GM19025 (cell line): Measurements from ENCODE around the gene FAM114A1.
A peak's percentile ranks its signal among the peaks of the same experiment; 100 is the strongest.

ENCODE experiments used
- ATAC-seq: cut with Tn5 transposase; IDR thresholded peaks from one replicate; pipeline ENCODE4 v1.9.1; 2021; ENCODE audit warnings: mild to moderate bottlenecking, low read depth, moderate library complexity; ENCODE audit not compliant: unreplicated experiment

FAM114A1 gene

DNA sequence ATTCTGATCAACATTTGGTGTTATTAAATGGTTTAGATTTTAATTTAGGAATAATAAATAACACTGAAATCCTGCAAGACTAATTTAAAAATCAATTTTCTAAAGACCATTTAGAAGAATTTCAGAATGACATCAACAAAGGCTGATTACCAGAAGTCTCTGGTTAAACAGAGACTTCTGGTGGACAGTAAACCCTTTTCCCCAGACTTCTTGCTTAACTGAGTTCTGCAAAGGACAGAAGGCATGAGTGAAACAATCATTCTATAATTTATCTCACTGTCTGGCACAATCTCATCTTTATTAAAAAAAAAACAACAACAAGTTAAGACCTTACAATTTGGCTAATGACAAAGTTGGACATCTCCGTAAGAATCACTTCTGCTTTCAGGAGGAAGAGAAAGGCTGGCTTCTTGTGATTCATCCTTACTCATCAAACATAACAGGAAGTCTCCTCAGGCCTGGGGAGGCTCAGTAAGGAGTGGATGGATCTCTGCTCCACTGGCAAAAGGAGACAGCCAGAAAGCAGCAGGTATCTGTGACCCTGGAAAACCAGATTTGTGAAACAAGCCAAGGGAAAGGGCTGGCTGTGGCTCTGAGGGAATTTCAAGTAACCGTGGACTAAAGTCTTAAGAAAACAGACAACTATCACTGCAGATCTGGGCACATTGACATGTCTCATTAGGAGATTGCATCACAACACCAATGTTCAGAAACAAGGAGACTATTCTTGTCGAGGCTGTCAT is 10.1 kb upstream of the FAM114A1 start:
- no peak for ATAC-seq

DNA sequence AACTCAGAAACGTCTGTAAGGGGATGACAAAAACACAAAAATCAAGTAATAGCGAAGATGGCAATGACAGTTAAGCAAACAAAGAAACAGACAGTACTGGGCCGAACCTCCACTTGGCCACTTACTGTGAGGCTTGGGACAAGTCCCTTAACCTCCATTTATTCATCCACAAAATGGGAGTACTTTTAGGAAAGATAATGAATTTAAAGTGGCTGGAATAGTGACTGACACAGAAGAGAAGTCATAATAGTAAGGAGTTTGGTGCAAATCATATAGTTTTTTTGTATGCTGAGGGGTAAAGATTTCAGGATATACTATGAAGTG is 9.5 kb upstream of the FAM114A1 start:
- ATAC-seq, result no peak

DNA sequence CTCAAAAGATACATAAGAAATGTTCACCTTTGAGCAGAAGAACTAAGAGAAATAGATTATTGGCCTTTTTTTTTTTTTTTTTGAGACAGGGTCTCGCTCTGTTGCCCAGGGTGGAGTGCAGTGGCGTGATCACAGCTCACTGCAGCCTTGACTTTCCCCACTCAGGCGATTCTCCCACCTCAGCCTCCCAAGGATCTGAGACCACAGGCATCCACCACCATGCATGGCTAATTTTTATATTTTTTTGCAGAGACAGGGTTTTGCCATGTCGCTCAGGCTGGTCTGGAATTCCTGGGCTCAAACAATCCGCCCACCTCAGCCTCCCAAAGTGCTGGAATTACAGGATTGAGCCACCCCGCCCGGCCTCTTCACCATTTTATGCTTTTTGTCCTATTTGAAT is 8.1 kb upstream of the FAM114A1 start:
- ATAC-seq, result no peak

DNA sequence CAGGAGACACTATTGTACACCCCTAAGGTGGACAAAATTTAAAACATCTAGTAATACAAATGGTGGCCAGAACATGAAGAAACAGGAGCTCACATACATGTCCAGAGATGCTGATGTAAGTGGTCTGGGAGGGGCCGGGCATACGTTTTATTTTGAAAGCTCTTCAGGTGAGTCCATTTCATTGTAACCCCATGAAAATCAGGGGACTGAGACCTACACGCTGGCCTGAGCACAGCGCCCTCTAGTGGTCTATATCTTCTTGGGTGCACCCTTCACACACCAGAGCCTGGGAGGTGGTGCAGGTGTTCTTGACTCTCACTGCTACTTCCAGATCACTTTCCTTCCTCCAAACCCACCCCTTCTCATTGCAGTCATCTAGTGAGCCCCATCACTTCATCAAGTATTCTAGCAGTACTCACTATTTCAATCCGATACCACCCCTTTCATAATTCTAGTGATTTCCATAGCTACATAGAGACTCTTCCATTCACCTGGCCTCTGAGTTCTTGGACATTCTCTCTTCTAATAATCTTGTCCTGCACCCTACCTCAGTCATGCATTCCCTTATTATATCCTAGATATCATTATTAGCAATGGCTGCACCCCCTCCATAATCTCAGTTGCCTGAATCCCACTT is 6.7 kb upstream of the FAM114A1 start:
- no peak for ATAC-seq

DNA sequence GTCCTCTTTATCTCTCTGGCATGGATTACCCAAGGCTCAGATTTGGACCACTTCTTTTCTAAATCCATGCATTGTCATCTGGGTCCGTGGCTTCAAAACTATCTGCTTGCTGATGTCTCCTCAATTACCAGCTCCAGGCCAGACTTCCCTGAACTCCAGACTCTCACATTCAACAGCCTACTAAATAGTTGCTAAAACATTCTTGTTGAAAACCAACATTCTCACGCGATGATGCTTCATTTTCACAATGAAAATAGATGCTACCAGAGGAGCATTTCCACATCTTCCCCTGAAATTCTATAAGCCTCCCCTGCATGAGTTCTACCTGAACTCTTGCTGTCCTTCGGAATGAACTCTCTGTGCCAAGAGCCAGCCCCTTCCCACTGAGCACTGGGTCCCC is 5.8 kb upstream of the FAM114A1 start:
- ATAC-seq, result no peak

DNA sequence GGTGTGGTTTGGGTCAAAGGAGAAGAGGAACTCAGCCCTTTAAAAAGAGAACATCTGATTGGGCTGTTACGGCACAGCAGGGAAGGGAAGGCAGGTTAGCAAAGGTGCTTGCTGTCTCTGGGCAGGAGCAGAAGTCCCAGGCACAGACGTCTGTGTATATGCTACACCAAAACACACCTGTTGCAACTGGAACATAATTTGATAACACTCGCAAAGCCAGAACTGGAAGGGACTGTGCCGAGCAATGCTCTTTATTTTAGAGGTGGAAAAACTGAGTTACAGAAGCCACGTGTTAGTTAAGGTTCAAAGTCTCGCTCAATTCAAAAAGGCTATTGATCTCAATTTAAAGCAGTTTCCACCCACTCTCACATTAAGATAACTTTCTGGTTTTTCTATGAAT is 2.2 kb upstream of the FAM114A1 start:
- ATAC-seq, result no peak

DNA sequence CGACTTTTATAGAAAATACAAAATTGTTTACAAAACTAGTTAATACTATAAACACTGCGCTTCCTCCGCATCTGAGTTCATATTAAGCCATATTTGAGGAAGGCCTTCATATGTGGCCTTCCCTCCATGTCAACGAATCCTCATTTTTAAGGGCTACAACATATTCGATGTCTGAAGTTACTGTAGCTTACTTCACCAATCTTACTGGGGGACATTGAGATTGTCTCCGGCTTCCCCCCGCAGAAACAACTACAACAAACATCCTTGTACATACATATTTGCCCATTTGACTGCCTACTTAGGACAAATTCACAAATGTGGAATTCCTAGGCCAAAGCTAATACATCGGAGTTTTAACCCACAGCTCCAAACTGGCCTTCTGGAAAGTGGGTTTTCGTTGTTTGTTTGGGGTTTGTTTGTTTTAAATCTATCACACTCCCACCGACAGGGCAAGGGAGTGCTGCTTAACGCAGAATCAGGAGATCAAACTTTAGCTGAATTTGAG is 581 bp upstream of the FAM114A1 start:
- ATAC-seq, result peak; percentile 23

DNA sequence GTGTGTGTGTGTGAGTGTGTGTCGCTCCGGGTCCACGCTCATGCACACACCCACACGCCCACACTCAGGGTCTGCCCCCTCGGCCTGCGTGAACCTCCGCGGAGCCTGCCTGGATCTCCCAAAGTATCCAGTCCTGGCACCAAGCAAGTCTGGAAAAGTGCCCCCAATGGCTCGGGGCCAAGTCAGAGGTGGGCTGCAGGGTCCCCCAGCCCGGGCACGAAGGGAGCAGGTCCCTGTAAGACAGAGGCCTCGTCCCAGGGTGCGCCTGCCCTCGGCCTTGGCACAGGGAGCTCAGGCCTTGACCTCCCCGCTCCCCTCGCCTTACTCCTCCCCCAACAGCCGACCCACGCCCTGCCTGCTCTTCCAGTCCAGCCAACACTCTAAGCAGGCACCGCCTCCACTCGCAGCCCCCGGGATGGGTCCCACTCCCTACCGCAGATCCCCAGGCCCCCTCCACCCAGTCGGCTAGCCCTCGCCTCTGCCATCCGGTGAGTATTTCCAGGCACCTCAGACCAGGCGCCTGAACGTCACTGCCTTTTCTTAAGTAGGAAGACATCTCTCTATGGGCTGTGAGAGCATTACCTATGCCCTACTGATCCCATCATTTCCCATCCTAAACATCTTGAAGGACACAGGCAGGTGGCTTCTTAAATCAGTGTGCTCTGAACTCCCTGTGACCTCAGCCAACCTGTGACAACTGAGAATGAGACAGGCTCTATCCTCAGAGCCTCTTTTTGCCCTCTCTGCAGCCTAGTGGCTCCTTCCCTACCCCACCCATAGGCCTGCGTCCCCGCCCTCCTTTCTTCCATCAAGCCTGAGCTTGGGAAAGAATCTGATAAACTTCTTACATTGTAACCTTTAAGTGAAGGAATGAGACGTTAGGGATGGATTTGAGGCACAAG is 704 bp downstream of the FAM114A1 start:
- ATAC-seq, result peak; percentile 21

DNA sequence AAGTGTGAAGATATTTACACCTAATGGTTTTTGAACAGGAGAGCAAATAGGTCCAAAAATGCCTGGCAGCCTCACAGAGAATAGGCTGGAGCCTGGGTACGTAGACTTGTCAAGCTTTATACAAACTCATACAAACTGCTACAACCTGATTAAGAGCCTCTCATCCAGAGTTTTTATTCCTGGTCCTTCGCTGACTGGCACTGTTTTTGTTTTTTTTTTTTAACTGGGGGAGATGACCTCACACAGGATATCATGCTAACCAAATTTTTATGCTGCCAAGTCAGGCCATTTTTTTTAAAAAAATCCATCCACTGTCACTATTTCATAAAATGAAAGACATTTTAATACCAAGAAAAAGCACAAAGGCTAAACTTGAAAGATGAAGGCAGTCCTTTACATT is 1.9 kb downstream of the FAM114A1 start:
- ATAC-seq, result no peak

DNA sequence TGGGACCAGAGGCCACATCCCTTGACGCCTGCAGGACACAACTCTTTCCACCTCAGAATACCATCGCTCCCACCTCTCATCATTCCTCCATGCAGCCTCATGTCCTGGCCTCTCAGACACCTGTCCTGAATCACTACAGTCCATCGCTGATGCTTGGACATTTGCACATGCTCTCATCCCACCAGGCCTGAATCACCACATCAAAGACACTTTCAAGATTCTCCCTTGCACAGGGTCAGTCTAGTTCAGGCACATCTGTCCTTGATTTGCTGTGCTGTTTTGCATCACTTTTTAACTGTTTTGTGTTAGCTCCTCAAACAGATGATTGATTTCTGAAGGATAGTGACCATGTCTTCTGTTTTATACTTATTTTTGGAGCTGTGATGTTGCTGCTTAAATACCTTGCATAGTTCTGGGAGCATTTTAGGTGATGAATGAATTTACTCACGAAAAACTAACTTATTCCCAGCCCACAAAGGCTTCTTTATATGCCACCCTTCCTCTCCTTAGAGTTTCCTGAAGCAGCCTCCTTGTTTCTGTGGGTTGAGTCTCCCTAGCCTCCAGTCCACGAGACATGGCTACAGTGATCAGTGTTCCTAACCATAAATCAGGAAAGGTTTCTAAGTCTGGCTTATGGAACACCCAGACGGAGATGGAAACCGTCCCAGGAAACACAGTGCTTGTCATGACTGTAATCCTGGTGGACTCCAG is 2.6 kb downstream of the FAM114A1 start:
- no peak for ATAC-seq

DNA sequence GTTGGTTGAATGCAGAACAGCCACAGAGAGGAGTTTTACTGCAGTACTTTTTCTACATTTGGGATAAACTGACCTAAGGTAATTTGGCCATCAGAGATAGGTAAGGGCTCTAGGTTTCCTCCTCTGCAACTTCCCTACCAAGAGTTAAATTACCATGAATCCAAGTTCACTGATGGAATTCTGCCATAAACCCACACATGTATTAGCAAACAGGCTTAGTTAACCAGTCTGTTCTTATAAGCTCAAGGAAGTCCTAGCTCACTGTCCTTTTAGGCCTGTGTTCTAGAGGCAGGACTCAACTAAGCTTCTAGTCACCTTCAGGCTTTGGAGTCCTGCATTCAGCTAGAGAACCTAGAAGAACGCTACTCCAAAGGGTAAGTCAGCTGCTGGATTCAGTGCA is 4.0 kb downstream of the FAM114A1 start:
- ATAC-seq, result no peak

DNA sequence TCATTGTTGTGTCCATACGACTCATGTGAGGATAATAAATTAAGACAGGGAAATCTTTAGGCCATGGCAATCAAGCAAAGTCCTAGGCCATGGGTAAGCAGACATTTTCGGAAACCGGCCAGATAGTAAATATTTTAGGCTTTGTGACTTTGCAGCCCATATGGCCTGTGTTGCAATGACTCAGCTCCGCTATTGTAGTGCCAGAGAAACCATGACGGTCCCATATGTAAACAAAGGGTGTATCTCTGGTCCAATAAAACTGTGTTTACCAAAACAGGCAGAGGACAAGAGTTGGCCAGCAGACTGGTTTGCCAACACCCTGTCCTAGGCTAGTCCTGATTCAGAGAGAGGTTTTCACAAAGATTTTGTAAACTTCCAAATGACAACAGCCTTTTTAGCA is 5.0 kb downstream of the FAM114A1 start:
- ATAC-seq, result no peak

DNA sequence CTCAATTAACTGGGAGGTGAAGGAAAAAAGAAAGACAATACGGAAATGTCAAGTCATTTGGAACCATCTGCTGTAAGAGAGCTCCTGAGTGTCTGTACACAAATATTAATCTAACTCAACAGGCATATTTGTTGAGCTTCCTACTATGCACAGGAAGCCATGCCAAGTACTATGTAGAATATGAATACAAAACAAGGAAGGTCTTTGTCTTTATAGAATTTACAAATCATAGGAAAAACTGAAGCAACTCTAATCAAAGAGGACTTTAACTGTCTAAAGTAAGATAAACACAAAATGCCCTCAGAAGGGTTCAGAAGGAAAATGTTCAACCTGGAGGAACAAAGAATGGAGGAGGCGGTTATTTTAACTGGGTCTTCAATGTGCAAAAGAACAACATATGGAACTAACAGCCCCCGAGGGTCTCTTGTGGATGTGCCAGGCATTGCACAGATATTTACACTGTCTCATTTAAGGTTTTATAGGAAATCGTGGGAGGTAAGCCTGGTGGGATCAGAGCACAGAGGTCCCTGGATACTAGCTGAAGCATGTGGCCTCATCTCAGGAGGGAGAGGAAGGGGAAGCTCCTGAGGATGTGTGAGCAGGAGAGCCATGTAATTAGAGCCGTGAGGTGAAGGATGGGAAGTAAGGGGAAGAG is 5.8 kb downstream of the FAM114A1 start:
- no peak for ATAC-seq

DNA sequence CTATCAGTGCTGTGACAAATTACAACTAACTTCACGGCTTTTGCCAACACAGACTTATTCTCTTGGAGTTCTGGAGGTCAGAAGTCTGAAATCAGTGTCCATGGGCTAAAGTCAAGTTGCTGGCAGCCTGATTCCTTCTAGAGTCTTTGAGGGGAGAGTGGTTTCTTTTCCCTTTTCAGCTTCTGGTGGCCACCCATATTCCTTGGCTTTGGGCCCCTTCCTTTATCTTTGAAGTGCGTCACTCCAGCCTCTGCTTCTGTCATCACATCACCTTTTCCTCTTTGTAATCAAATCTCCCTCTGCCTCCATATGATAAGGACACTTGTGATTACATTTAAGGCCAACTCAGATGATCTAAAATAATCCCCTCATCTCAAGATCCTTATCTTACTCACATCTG is 9.0 kb downstream of the FAM114A1 start:
- ATAC-seq, result no peak

DNA sequence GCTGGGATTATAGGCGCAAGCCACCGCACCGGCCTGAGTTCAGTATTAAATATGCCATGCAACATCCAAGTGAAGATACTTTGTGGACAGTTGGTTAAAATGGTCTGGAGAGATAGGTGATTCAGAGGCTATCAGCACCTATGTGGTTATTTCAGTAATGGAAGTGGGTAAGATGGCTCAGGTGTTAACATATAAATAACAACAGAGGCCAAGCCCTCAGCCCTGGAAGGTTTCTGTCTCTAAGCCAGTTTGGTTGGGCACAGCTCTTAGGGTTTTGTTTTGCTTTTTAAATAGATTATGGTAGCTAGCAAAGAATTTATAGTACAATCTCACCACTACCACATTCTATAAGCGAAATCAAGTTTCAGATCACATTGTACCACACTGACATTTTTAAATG is 16.6 kb downstream of the FAM114A1 start:
- no peak for ATAC-seq

DNA sequence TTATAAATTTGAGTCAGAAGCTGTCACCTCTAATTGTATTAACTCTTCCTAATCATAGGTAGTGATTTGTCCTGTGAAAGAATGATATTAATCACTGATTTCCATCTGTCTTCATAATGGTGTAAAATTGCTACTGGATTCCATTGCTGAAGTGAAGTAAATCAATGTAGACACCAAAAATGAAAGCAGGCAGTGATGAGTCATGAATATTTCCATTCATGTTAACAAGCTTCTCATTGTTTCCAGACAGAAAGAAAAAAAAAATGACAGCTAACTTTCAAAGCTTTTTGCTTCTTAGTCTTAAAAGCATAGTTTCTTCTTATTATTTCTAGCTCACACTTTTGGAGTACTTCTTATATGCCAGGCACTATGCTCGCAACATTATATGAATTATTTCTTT is 21.5 kb downstream of the FAM114A1 start:
- ATAC-seq, result peak; percentile 59

DNA sequence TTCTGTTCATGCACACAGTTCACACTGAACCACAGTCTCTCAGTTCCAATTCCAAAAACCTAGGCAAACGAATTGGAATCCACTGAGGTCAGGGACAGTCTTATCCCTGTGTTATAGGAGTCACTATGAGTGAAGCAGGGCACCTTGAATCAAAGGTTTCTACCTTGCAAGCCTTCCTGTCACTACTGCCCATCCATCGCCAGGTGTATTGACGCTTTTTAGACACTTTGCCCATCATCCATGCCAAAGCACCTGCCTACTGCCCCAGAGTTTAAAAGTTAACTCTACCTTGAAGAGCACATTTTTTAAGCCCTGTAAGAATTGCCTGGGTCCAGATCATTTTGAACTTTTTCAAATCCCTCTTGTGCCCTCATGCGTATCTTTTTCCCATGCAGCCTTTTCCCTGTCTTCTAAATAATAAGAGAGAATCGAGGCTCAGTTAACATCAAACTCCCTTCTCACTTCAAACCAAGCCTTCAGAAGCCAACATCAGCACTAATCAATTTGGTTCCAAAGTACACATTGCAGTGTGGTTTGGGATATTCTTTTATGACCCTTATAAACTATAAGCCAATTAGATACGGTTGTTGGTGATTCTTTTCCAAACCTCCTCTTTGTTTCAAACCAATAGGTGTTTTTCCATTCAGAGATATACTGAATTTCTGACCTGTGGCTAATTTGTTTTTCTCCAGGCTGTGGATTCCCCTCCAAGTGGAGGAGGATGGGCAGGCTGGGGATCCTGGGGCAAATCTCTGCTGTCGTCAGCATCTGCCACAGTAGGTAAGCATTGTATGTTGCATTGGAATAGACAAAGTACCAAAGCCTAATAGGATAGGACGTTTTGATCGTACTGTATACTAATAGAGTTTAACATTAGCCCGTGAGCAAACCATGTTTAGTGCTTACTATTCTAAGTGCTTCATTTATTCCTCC is 23.7 kb downstream of the FAM114A1 start:
- no peak for ATAC-seq

DNA sequence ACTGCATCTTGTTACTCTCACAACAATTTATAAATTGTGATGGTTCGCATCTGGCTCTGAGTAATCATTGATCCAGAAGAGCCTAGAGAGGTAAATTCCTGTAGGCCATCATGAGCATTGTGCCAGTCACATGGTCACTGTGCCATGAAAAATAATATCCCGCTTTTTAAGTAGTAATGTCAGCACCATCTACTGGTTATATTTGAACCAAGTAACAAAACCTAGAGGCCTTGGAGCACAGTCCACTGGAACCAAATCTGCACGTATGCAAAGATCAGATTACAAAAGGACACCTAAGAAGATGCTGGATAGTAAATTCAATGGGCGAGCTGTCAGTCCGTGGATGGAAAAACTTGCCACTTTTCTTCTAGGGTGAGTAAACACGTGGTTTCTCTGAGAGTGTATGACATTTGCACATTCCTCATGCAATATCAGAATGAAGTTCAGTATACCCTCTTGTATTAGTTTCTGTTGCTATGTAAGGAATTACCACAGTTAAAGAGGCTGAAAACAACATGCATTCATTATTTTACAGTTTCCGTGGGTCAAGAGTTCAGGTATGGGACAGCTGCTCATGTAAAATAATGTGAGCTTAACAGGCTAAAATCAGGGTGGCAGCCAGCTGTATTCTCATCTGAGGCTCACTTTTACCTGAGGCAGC is 26.8 kb downstream of the FAM114A1 start:
- ATAC-seq, result no peak

DNA sequence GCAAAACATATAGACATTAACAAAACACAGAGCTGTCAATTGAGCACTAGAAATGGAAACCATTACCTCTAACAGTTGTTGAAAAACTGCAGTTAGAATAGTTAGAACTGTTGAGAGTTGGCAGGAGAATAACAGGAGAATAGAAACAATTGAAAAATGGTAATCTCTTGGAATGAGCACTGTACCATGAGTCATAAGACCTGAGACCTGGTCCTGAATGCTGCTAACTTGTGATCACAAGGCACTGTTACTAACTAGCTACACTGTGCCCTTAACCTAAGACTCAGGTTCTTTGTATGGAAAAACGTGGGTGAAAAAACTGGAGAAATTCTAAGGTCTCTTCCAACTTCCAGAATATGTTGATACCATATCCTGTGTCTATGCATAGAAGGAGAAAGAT is 29.3 kb downstream of the FAM114A1 start:
- ATAC-seq, result no peak
